Left renal pelvis (tissue), 4 donors: ENCODE results near the gene ADAM33. TPM values are rescaled to one million over a fixed set of nuclear protein-coding genes. Genes with fewer than 3 reads are reported as not detected.

ENCODE experiments used
- DNase-seq, 4 donors: peaks; one replicate each; pipeline ENCODE4 v3.0.0-alpha.2; 2013; ENCODE audit warnings: low read depth in 4 of 4, low spot score in 3 of 4
- polyA plus RNA-seq, 4 donors: library from polyadenylated mRNA; unstranded; fragments of 120-200 nt; gene quantifications; one replicate each; pipeline ENCODE4 v1.2.1, GENCODE V29; 2013; ENCODE audit not compliant: insufficient read length in 4 of 4

ADAM33 gene
- polyA plus RNA-seq, 4 donors, result 7.3 to 77.0 (median 13.6) TPM

GRCh38 chr20:3710011-3710466, 28.2 kb upstream of the ADAM33 start:
- DNase-seq, result no peak

- no peak for DNase-seq
Measured at GRCh38 chr20:3707508-3707899, 25.7 kb upstream of the ADAM33 start.

- DNase-seq, result no peak
Measured at GRCh38 chr20:3706774-3707507, 25.1 kb upstream of the ADAM33 start.

- no peak for DNase-seq
Measured at GRCh38 chr20:3705970-3706739, 24.3 kb upstream of the ADAM33 start.

- no peak for DNase-seq
Measured at GRCh38 chr20:3705491-3705969, 23.7 kb upstream of the ADAM33 start.

- no peak for DNase-seq
Measured at GRCh38 chr20:3704087-3704486, 22.3 kb upstream of the ADAM33 start.

- DNase-seq, result no peak
Measured at GRCh38 chr20:3702611-3703391, 21.0 kb upstream of the ADAM33 start.

- no peak for DNase-seq
Measured at GRCh38 chr20:3701061-3701998, 19.5 kb upstream of the ADAM33 start.

- no peak for DNase-seq
Measured at GRCh38 chr20:3699037-3699436, 17.2 kb upstream of the ADAM33 start.

GRCh38 chr20:3698591-3699001, 16.8 kb upstream of the ADAM33 start:
- no peak for DNase-seq

- no peak for DNase-seq
Measured at GRCh38 chr20:3697588-3698305, 15.9 kb upstream of the ADAM33 start.

- no peak for DNase-seq
Measured at GRCh38 chr20:3696745-3697587, 15.2 kb upstream of the ADAM33 start.

- DNase-seq, result no peak
Measured at GRCh38 chr20:3696200-3696599, 14.4 kb upstream of the ADAM33 start.

- DNase-seq, result no peak
Measured at GRCh38 chr20:3694864-3695263, 13.1 kb upstream of the ADAM33 start.

- no peak for DNase-seq
Measured at GRCh38 chr20:3693376-3693775, 11.6 kb upstream of the ADAM33 start.

GRCh38 chr20:3692706-3693294, 11.0 kb upstream of the ADAM33 start:
- DNase-seq, result no peak

- no peak for DNase-seq
Measured at GRCh38 chr20:3691897-3692296, 10.1 kb upstream of the ADAM33 start.

- DNase-seq, result no peak
Measured at GRCh38 chr20:3691306-3691705, 9.5 kb upstream of the ADAM33 start.
